IMR-90 (cell line): ENCODE measurements around the gene PHIP. TPM values are rescaled to one million over a fixed set of nuclear protein-coding genes. Genes with fewer than 3 reads are reported as not detected.
A peak's percentile ranks its signal among the peaks of the same experiment; 100 is the strongest.

Experiments used
- ATAC-seq: fragments of 200-7000 bp; cut with Tn5 transposase; 2 replicates; pipeline ENCODE4 v1.9.1; 2020; ENCODE audit warnings: low read depth, mild to moderate bottlenecking, moderate library complexity
- Bru-seq: library from RNA; stranded (reverse); fragments of 400-500 nt; gene quantifications from one replicate; lab custom pipeline; 2021; lab: Mats Ljungman, UMichigan
- BruChase-seq, 2 experiments: library from RNA; stranded (reverse); fragments of 400-500 nt; gene quantifications; one replicate each; lab custom pipeline; 2021; lab: Mats Ljungman, UMichigan
- BruUV-seq: library from RNA; stranded (reverse); fragments of 400-500 nt; replicated peaks from 2 replicates; lab custom pipeline; 2021; lab: Mats Ljungman, UMichigan
- CTCF ChIA-PET: fragments of 300-600 bp; formaldehyde crosslinking; extraction: SDS; loops from one replicate; lab custom pipeline; 2021; ENCODE audit warnings: antibody characterized with exemption; lab: Yijun Ruan, JAX
- POLR2A ChIA-PET: fragments of 300-600 bp; sonication (Branson Sonifier 250); formaldehyde crosslinking; loops from one replicate; lab custom pipeline; 2022; ENCODE audit warnings: antibody characterized with exemption; ENCODE audit not compliant: unreplicated experiment; lab: Charles Lee
- DNase-seq: peaks from one replicate; pipeline ENCODE4 v3.0.0; 2013
- H2AFZ ChIP-seq: replicated peaks from 2 replicates; pipeline ENCODE3; 2013; ENCODE audit warnings: low read length, mild to moderate bottlenecking; ENCODE audit not compliant: poor library complexity
- H2AK5ac ChIP-seq: 2 replicates; pipeline ENCODE4 v1.6.1; 2013; ENCODE audit warnings: low read depth, low read length, inconsistent platforms
- H2AK9ac ChIP-seq: replicated peaks from 2 replicates; pipeline ENCODE3; 2013; ENCODE audit warnings: mild to moderate bottlenecking, low read depth, low read length, moderate library complexity; ENCODE audit not compliant: poor library complexity
- H2BK120ac ChIP-seq: 2 replicates; pipeline ENCODE4 v1.6.1; 2013; ENCODE audit warnings: low read depth, low read length, inconsistent platforms
- H2BK15ac ChIP-seq: 3 replicates; pipeline ENCODE4 v1.6.1; 2013; ENCODE audit warnings: low read depth, low read length, inconsistent platforms
- H2BK20ac ChIP-seq: 2 replicates; pipeline ENCODE4 v1.6.1; 2013; ENCODE audit warnings: low read depth, mild to moderate bottlenecking, inconsistent platforms, low read length, moderate library complexity
- H2BK5ac ChIP-seq: 2 replicates; pipeline ENCODE4 v1.6.1; 2013; ENCODE audit warnings: mild to moderate bottlenecking, low read depth, low read length, inconsistent platforms; ENCODE audit not compliant: poor library complexity, severe bottlenecking
- H3K14ac ChIP-seq: replicated peaks from 2 replicates; pipeline ENCODE4 v1.6.1; 2013; ENCODE audit warnings: low read depth, low read length, inconsistent platforms
- H3K18ac ChIP-seq: 2 replicates; pipeline ENCODE4 v1.6.1; 2013; ENCODE audit warnings: low read depth, low read length, control low read depth
- H3K23ac ChIP-seq: 2 replicates; pipeline ENCODE4 v1.6.1; 2013; ENCODE audit warnings: low read depth, low read length, inconsistent platforms
- H3K27ac ChIP-seq: 2 replicates; pipeline ENCODE4 v1.5.1; 2013; ENCODE audit warnings: mild to moderate bottlenecking, control low read depth, low read length; ENCODE audit not compliant: insufficient read depth
- H3K27me3 ChIP-seq: 2 replicates; pipeline ENCODE4 v1.6.1; 2013; ENCODE audit warnings: low read length; ENCODE audit not compliant: control insufficient read depth, insufficient read depth
- H3K36me3 ChIP-seq: 2 replicates; pipeline ENCODE4 v1.6.1; 2013; ENCODE audit warnings: low read length, mixed read lengths; ENCODE audit not compliant: control insufficient read depth, insufficient read depth
- H3K4ac ChIP-seq: 2 replicates; pipeline ENCODE4 v1.6.1; 2013; ENCODE audit warnings: low read depth, low read length, inconsistent platforms
- H3K4me1 ChIP-seq: 2 replicates; pipeline ENCODE4 v1.6.1; 2013; ENCODE audit warnings: low read length, mixed read lengths; ENCODE audit not compliant: control insufficient read depth, insufficient read depth
- H3K4me2 ChIP-seq: 2 replicates; pipeline ENCODE4 v1.6.1; 2013; ENCODE audit warnings: low read depth, mild to moderate bottlenecking, control low read depth, low read length, moderate library complexity
- H3K4me3 ChIP-seq: 2 replicates; pipeline ENCODE4 v1.5.1; 2013; ENCODE audit warnings: low read depth, mild to moderate bottlenecking, control low read depth, low read length, moderate library complexity; ENCODE audit not compliant: insufficient read depth
- H3K56ac ChIP-seq: 2 replicates; pipeline ENCODE4 v1.6.1; 2013; ENCODE audit warnings: low read length, inconsistent platforms; ENCODE audit not compliant: insufficient read depth; ENCODE audit errors: extremely low read depth
- H3K79me1 ChIP-seq, 2 experiments: 2 replicates each; pipeline ENCODE4 v1.6.1; 2013; ENCODE audit warnings: low read length in 2 of 2, inconsistent platforms in 1 of 2, low read depth in 1 of 2
- H3K9ac ChIP-seq: 2 replicates; pipeline ENCODE4 v1.6.1; 2013; ENCODE audit warnings: low read depth, low read length, control low read depth
- H3K9me1 ChIP-seq: 2 replicates; pipeline ENCODE4 v1.6.1; 2013; ENCODE audit warnings: low read length, inconsistent platforms; ENCODE audit not compliant: insufficient read depth
- H3K9me3 ChIP-seq: 2 replicates; pipeline ENCODE4 v1.6.1; 2013; ENCODE audit warnings: low read length; ENCODE audit not compliant: control insufficient read depth, insufficient read depth
- H4K20me1 ChIP-seq: 2 replicates; pipeline ENCODE4 v1.6.1; 2013; ENCODE audit warnings: low read length, inconsistent platforms; ENCODE audit not compliant: insufficient read depth
- H4K5ac ChIP-seq: 2 replicates; pipeline ENCODE4 v1.6.1; 2013; ENCODE audit warnings: mild to moderate bottlenecking, low read depth, low read length, control low read depth
- H4K8ac ChIP-seq, 2 experiments: 2 replicates each; pipeline ENCODE4 v1.6.1; 2013; ENCODE audit warnings: low read depth in 2 of 2, low read length in 2 of 2, control low read depth in 1 of 2, inconsistent platforms in 1 of 2
- H4K91ac ChIP-seq: 2 replicates; pipeline ENCODE4 v1.6.1; 2013; ENCODE audit warnings: low read depth, low read length, inconsistent platforms; ENCODE audit not compliant: insufficient read depth
- CEBPB ChIP-seq: IDR thresholded peaks from 2 replicates; pipeline ENCODE4 v1.6.1; 2012; ENCODE audit warnings: low read depth, low read length, improper control_type of control experiment
- MAFK ChIP-seq: IDR thresholded peaks from 2 replicates; pipeline ENCODE4 v1.6.1; 2012; ENCODE audit warnings: low read depth, low read length, improper control_type of control experiment
- MAZ ChIP-seq: IDR thresholded peaks from 2 replicates; pipeline ENCODE4 v1.6.1; 2012; ENCODE audit warnings: low read depth, mild to moderate bottlenecking, low read length, improper control_type of control experiment, moderate library complexity, borderline replicate concordance
- POLR2A ChIP-seq: IDR thresholded peaks from 2 replicates; pipeline ENCODE4 v1.6.1; 2012; ENCODE audit warnings: mild to moderate bottlenecking, low read depth, low read length
- RAD21 ChIP-seq: IDR thresholded peaks from 2 replicates; pipeline ENCODE4 v1.6.1; 2012; ENCODE audit warnings: low read length, improper control_type of control experiment
- WGBS, 2 experiments: methylation state at CpG; one replicate each; pipeline versions ENCODE4 v1.1.5 to v1.1.7; 2013; ENCODE audit warnings: missing lambda C conversion rate in 2 of 2; ENCODE audit not compliant: insufficient read length in 1 of 2; ENCODE audit errors: extremely low coverage in 2 of 2; 5-methylcytosine and 5-hydroxymethylcytosine counted together
- dilution Hi-C: fragments of 300-500 bp; cut with HindIII; formaldehyde crosslinking; loops from one replicate; pipeline ENCODE4 v1.14.3; 2018; ENCODE audit warnings: low sequenced_read_pairs; ENCODE audit not compliant: unreplicated experiment
- in situ Hi-C: fragments of 300-500 bp; cut with MboI; formaldehyde crosslinking; loops from 3 replicates; pipeline ENCODE4 v1.14.3; 2019; ENCODE audit warnings: low sequenced_read_pairs, inconsistent platforms, mixed read lengths
- intact Hi-C: fragments of 100-400 bp; cut with micrococcal nuclease; formaldehyde crosslinking; loops from 2 replicates; pipeline ENCODE4 v1.10.0; 2022
- long read RNA-seq: library from polyadenylated mRNA; unstranded; transcript quantifications from one replicate; pipeline ENCODE4 v2.0.0, GENCODE V29; 2021; ENCODE audit not compliant: unreplicated experiment
- polyA plus RNA-seq, 3 experiments: library from polyadenylated mRNA; depleted of rRNA; stranded (reverse); fragments of >200 nt; gene quantifications; 2 replicates each; pipeline ENCODE4 v1.2.3, GENCODE V29; 2012; ENCODE audit warnings: low replicate concordance in 1 of 3
- total RNA-seq: library from RNA; depleted of rRNA; stranded (reverse); fragments of >200 nt; gene quantifications from 2 replicates; pipeline ENCODE4 v1.2.3, GENCODE V29; 2012; rRNA removed
- TF ChIP-seq, protein P1 (sequence below): conservative IDR thresholded peaks from 2 replicates; pipeline ENCODE4 v1.5.1; 2012; ENCODE audit warnings: mild to moderate bottlenecking, low read depth, low read length, improper control_type of control experiment

PHIP gene
- total RNA-seq (20.4 and 32.2 TPM in 2 replicates), polyA plus RNA-seq (2012; rRNA removed) (2.7 and 3.4 TPM in 2 replicates), Bru-seq, nascent RNA (percentile 85 among the genes with signal in this experiment), BruChase-seq, experiment 1, labeled RNA remaining after a 6-hour chase (percentile 66 among the genes with signal in this experiment), BruChase-seq, experiment 2, labeled RNA remaining after a 2-hour chase (percentile 79 among the genes with signal in this experiment)
- polyA plus RNA-seq (2012; cell fraction: cytosol; rRNA removed): 0.32 and 0.42 TPM in 2 replicates
- 0.83 and 7.2 TPM in 2 replicates for polyA plus RNA-seq (2012; cell fraction: nucleus; rRNA removed; ENCODE audit: low replicate concordance)
- long read RNA-seq, partial matches to known transcripts: 42 of 49 reads
- long read RNA-seq, other reads (novel, unspliced or antisense): 7 of 49 reads

DNA sequence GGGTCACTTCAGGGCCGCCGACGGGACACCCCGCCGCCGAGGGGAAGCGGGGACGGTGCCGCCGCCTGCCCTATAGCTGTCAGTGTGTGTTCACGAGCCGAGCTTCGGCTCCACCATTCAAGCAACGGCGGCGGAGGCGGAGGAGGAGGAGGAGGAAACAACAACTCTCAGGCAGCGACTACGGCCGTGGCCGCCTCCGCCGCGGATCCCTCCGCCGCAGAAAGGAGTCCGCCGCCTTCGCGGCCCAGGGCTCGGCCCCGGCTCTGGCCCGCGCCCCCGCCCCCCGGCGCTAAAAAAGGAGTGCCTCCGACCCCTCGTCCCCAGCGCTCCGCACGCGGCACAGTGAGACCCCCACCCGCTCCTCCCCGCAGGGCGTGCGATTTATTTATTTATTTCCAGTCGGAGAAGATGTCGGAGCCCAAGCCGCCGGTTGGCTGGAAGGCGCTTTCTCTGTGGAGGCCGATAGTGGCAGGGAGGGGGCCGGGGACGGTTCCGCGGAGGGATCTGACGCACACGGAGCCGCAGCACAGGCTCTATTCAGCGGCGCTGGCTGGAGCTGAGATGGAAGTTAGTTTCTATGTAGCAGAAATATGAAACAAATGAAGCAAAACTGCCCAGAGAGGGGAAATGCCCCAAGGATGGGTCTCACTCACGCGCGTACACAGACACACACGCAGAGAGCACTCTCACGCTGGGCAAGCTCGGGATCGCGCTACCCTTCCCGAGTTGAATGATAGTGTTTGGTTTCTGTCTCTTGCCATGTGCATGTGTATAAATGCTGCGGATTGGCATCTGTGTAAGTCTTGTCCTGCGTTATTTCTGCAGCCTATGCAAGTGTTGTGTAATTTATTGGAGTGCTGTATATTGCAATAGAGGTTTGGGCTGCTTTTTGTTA is at the start of gene PHIP:
PHIP (minus strand) TSS at position 180 of the 895 bp plus-strand sequence. CDS start 186 bp downstream, outside the sequence.
- Histone ChIP-seq H2AK9ac (peak within 1 kb of the TSS; percentile 87), H4K20me1 (no peaks in the 10 kb centered on the region; the same call in 1 of the 2 replicates), H3K4me3 (peak within 1 kb of the TSS; percentile 75), H3K4ac (peak within 1 kb of the TSS; percentile 93), H3K9ac (peak within 1 kb of the TSS; percentile 92), H3K27me3 (no peaks in the 10 kb centered on the region), H4K8ac (peak within 1 kb of the TSS; percentile 8 to 82; a peak in 2 of 4 replicates), H3K23ac (peak within 1 kb of the TSS; percentile 98), H3K27ac (peak within 1 kb of the TSS; percentile 95), H4K5ac (peak within 1 kb of the TSS; percentile 72), H2AK5ac (no peak within 1 kb of the TSS), H3K9me1 (no peaks in the 10 kb centered on the region), H3K36me3 (no peaks in the 10 kb centered on the region), H3K18ac (peak within 1 kb of the TSS; percentile 66), H4K91ac (peak within 1 kb of the TSS; percentile 83), H3K79me1 (peaks cover 0 to 7% of the 10 kb centered on the region in 2 experiments; a peak in 1 of 4 replicates), H3K56ac (peak within 1 kb of the TSS; percentile 95), H3K9me3 (no peaks in the 10 kb centered on the region), H3K4me1 (no peaks in the 10 kb centered on the region), H2BK120ac (peak within 1 kb of the TSS; percentile 92), H2BK15ac (no peak within 1 kb of the TSS), H2BK5ac (peak within 1 kb of the TSS; percentile 91), H2BK20ac (peak within 1 kb of the TSS; percentile 80; the same call in 1 of the 2 replicates), H3K4me2 (peak within 1 kb of the TSS; percentile 71), H2AFZ (peak within 1 kb of the TSS; percentile 99), H3K14ac (peak within 1 kb of the TSS; percentile 99)
- intact Hi-C loops (loop anchor here (1.0 to 10.0 kb wide), 8 partner anchors 131 to 1614 kb away; partner anchors contain the start of genes HMGN3, HTR1B, IRAK1BP1 and LCA5), dilution Hi-C loops (no loop called here), in situ Hi-C loops (no loop called here)
- CTCF ChIA-PET: interaction anchor here (1.3 kb wide), 1 partner anchor 155 kb away, joined by 3 read pairs; no protein-coding TSS in a partner anchor
- POLR2A ChIA-PET: no interaction called here
- BruUV-seq: no TSS peak
- WGBS, 2 experiments: 0% methylated on average over 9 of the region's 73 CpGs; no CpG with 5 or more reads in 1 of the 2 experiments
- 0 out of 2 replicates have a peak, but pooled peaks have one; percentile 3 for TF ChIP-seq RAD21
- peak; percentile 82 for TF ChIP-seq CEBPB
- TF ChIP-seq POLR2A: peak; percentile 37; the same call in 1 of the 2 replicates
- no peak; the same call in 1 of the 2 replicates for TF ChIP-seq MAFK
- TF ChIP-seq MAZ: peak; percentile 76
- TF ChIP-seq, protein P1, sequence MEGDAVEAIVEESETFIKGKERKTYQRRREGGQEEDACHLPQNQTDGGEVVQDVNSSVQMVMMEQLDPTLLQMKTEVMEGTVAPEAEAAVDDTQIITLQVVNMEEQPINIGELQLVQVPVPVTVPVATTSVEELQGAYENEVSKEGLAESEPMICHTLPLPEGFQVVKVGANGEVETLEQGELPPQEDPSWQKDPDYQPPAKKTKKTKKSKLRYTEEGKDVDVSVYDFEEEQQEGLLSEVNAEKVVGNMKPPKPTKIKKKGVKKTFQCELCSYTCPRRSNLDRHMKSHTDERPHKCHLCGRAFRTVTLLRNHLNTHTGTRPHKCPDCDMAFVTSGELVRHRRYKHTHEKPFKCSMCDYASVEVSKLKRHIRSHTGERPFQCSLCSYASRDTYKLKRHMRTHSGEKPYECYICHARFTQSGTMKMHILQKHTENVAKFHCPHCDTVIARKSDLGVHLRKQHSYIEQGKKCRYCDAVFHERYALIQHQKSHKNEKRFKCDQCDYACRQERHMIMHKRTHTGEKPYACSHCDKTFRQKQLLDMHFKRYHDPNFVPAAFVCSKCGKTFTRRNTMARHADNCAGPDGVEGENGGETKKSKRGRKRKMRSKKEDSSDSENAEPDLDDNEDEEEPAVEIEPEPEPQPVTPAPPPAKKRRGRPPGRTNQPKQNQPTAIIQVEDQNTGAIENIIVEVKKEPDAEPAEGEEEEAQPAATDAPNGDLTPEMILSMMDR: no peak
- DNase-seq (peak; percentile 97), ATAC-seq (peak; percentile 84)
